GM19397 (cell line): ENCODE measurements around the gene SNRPF.

ENCODE experiments used
- ATAC-seq: cut with Tn5 transposase; IDR thresholded peaks from one replicate; pipeline ENCODE4 v1.9.1; 2021; ENCODE audit warnings: mild to moderate bottlenecking, moderate library complexity; ENCODE audit not compliant: unreplicated experiment

Gene SNRPF

DNA sequence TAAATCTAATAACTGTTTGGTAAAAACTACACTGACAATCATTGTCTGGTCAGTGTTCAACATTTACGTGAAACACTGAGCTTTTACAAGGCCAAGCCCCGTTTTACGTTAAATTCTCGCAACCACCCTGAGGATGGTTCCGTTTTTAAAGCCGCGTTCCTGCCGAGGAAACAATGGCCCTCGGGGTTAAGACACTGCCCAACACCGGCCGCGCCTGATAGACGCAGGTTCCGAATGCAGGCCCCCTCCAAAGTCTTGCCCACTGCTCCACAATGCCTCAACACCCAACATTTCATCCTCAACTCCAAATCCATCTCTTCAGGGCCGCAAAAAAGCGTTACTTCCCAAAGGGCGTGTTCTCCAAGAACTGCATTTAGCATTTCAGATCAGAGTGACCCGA is 953 bp upstream of the SNRPF start:
- ATAC-seq: no peak

DNA sequence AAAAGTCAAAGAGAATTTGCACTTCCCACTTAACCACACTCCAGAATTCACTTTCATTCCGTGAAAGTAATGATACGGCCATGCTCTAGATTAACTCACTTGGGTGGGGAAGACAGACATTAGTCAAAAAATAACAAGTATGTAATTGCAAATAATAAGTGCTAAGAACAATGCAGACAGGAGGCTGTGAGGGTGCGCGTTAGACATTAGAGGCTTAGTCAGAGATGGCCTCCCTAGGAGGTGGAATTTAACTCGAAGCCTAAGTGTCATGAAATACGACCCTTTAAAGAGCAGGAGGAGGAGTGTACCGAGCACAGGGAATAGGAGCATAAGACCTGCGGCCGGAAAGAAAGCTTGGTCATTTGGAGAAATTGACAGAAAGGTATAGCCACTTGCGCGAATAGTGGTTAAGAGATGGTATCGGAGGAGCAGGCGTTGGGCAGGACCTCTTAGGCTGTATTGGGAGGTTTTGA is 628 bp downstream of the SNRPF start:
- peak; percentile 9 for ATAC-seq

DNA sequence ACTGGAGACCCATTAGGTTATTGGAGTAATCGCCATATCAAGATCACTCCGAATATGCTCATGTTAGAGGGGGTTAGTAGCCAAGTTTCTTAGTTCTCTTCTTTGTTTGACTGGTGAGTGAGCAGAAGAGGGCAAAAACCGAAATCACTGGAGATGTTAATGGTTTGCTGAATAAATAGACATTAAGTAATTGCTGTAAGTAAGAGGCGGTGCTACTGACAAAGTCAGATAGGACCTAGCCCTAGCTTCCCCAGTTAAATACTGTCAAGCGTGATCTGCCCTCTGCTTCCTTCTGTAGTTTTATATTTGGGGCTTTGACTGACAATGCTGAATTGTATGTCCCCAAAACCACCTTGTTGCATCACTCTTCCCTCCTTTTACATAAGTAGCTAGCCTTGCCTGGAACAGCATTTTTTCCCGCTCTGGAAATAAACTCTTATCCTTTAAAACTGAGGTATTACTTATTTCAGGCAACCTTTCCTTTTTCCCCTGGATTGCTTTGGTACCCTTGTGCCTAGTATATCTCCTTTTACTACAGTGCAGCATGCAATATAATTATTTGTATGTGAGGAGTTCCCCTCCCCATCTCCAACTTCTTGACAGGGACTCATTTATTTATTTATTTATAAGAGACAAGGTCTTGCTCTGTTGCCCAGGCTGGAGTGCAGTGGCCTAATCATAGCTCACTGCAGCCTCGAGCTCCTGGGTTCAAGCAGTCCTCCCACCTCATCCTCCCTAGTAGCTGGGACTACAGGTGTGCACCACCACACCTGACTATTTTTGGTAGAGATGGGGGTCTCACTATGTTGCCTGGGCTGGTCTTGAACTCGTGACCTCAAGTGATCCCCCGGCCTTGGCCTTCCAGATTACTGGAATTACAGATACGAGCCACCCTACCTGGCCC is 1.4 kb downstream of the SNRPF start:
- no peak for ATAC-seq

GRCh38 chr12:95862038-95862437 is 3.3 kb downstream of the SNRPF start:
- no peak for ATAC-seq

DNA sequence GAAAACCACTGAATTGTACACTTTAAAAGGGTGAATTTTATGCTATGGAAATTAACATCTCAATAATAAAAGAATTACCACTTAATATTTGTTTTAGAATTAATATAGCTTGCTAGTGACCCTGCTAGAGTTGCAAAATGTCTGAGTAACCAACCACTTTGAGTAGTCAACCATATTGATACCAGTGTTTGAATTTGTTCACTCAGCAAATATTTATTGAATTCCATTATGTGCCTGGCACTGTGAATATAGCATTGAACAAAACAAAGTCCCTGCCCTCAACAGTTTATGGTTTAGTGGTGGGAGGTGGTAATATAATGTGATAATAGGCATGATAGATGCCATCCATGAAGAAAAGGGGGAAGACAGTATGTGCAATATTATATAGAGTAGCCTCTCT is 4.6 kb downstream of the SNRPF start:
- no peak for ATAC-seq

- no peak for ATAC-seq
Measured at GRCh38 chr12:95870897-95871296, 12.1 kb downstream of the SNRPF start.

- ATAC-seq: no peak
Measured at GRCh38 chr12:95874452-95874851, 15.7 kb downstream of the SNRPF start.

- ATAC-seq: no peak
Measured at GRCh38 chr12:95877622-95878021, 18.9 kb downstream of the SNRPF start.

DNA sequence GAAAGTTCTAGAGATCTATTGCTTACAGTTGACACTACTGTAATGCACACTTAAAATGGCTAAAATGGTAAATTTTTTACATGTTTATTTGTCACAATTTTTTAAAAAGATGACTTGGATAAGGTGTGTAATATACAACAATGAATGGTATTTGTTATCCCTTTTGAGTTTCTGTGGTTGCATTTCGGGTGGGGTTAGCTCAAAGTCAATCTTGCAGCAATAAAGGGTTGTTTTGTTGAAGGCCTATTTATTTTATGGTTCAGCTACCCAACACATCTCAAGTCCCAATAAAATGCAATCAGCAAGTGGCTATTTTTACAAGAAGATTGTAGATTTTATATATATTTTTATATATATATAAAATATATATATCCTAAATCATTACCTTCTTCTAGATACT is 22.1 kb downstream of the SNRPF start:
- ATAC-seq: no peak

GRCh38 chr12:95881331-95881955 is 22.7 kb downstream of the SNRPF start:
- no peak for ATAC-seq

GRCh38 chr12:95882080-95882479 is 23.3 kb downstream of the SNRPF start:
- no peak for ATAC-seq

DNA sequence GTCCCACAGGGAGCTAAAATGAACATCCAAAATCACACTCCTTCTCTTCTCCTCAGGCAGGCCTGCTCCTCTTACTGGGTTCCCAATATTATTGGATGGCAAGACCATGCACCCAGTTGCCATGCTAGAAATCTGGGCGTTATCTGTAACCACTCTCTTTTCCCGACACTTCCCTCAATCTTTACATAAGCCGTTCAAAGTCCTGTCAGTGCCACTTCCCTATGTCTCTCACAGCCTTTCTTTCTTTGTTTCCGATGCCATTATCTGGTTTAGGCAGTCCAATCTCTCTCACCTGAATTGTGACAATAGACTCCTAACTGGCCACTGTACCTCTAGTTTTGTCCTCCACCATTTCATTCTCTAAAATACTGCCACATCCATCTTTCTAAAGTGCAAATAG is 24.1 kb downstream of the SNRPF start:
- ATAC-seq: no peak

GRCh38 chr12:95884998-95885397 is 26.2 kb downstream of the SNRPF start:
- ATAC-seq: no peak

DNA sequence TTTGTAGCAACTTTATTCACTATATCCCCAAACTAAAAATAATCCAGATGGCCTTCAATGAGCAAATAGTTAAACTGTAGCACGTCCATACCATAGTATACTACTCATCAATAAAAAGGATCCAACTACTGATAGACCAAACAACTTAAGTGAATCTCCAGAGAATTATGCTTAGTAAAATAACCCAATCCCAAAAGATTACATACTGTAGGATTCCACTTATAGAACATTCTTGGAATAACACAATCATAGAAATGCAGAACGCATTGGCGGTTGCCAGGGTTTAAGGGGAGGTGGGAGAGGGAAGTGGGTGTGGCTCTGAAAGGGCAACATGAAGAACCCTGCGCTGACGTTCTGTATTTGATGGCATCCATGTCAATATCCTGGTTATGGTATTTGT is 28.6 kb downstream of the SNRPF start:
- no peak for ATAC-seq

GRCh38 chr12:95890958-95891357 is 32.2 kb downstream of the SNRPF start:
- ATAC-seq: no peak

DNA sequence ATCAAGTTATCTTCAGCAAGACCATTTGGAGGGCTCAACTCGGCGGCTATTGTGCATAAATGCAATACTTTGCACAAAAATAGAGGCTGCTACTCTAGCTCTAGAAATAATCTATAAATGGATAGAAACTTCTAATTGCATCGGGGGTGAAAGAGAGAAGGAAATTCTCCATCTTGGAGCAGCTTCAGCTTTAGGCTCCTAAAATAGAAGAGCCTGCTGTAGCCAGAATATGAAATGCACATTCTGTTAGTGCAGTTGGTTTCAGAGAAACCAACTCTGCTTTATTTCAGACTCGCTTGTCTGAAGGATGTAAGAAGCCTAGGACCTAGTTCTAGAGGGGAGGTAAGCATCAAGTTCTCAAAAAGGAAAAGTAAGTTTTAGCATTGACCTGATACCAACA is 38.1 kb downstream of the SNRPF start:
- no peak for ATAC-seq

DNA sequence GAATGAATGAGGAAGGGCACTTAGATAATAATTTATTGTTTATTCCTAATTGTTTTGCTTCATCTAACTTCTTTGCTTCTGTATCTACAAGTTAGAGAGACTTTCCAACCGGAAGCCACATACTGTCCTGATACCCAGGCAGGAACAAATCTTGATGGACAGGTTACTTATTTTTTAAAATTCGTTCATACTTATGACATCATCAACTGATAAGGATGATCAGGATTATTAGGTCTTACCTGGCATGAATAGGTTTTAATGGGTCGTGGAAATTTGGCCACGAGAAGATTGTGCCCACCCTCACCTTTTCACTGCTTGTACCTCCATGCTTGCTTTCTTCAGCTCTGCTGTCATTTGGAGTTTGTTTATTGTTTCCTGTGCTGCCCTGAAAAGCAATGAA is 39.3 kb downstream of the SNRPF start:
- no peak for ATAC-seq

DNA sequence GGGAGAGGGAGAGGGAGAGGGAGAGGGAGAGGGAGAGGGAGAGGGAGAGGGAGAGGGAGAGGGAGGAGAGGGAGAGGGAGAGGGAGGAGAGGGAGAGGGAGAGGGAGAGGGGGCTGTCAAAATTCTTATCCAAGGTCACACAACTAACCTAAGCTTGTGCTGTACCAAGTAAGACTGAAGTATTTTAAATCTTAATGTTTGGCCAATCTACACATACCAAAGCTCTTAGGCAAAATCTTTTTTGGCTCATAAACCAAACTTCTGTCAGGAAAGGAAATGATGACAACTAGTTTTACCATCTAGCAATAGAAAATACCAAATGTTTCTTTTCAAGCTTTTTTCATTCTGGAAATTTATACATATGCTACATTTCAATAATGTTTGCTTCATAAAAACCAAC is 49.8 kb downstream of the SNRPF start:
- ATAC-seq: no peak

DNA sequence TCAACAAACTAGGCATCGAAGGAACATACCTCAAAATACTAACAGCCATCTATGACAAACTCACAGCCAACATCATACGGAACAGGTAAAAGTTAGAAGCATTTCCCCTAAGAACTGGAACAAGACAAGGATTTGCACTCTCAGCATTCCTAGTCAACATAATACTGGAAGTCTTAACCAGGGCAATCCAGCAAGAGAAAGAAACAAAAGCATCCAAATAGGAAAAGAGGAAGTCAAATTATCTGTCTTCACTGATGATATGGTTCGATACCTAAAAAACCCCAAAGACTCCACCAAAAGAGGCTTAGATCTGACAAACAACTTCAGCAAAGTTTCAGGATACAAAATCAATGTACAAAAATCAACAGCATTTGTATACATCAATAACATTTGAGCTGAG is 51.1 kb downstream of the SNRPF start:
- no peak for ATAC-seq
